Mucosa of descending colon (tissue), 3 donors: ENCODE data around the gene LAMP5. TPM values are rescaled to one million over a fixed set of nuclear protein-coding genes. Genes with fewer than 3 reads are reported as not detected.

Experiments
- ATAC-seq: fragments of 200-7000 bp; cut with Tn5 transposase; one replicate; pipeline ENCODE4 v1.9.1; 2020; ENCODE audit warnings: mild to moderate bottlenecking, moderate library complexity
- DNase-seq, 3 donors: peaks; one replicate each; pipeline ENCODE4 v3.0.0-alpha.2; 2020
- H3K36me3 ChIP-seq: fragments of 200-600 bp; one replicate; pipeline ENCODE4 v1.8.0; 2021; ENCODE audit warnings: low read depth, mild to moderate bottlenecking
- H3K4me1 ChIP-seq: fragments of 200-600 bp; one replicate; pipeline ENCODE4 v1.8.0; 2021; ENCODE audit warnings: low read depth, mild to moderate bottlenecking
- H3K4me3 ChIP-seq: fragments of 200-600 bp; one replicate; pipeline ENCODE4 v1.8.0; 2021; ENCODE audit warnings: mild to moderate bottlenecking
- H3K9me3 ChIP-seq: fragments of 200-600 bp; one replicate; pipeline ENCODE4 v1.8.0; 2021; ENCODE audit warnings: mild to moderate bottlenecking
- CTCF ChIP-seq: fragments of 200-600 bp; IDR thresholded peaks from one replicate; pipeline ENCODE4 v1.8.0; 2022; ENCODE audit warnings: antibody characterized with exemption, mild to moderate bottlenecking
- intact Hi-C, 2 donors: fragments of 100-400 bp; cut with DNase I in 1 of 2; cut with micrococcal nuclease in 1 of 2; formaldehyde crosslinking; loops; one replicate each; pipeline versions ENCODE4 v1.11.0 to v1.11.1; 2022; cut with DNase I, micrococcal nuclease
- total RNA-seq, 3 donors: library from RNA; stranded (reverse); fragmentation: NEBNext Ultra II Directional in 2 of 3; extraction: Animal tissue kit (Norgen Biotek cat#: 25700) in 2 of 3; gene quantifications; one replicate each; pipeline versions ENCODE4 v1.2.1 to v1.2.4, GENCODE V29; 2021 to 2023
- donor health status: DM: no; HTN: no; CAD: no; lungs with moderate emphysema.
- donor health status: DM: no; HTN: no; CAD: no.
- donor health status: DM: no; HTN: yes; CAD: no.

Gene LAMP5
- total RNA-seq, 3 donors from 2014 or later: 0.31 to 0.51 TPM; not detected in 1

- ATAC-seq (no peak), DNase-seq (no peak)
- Histone ChIP-seq H3K36me3 (no peaks in the 10 kb centered on the region), H3K9me3 (no peaks in the 10 kb centered on the region), H3K4me3 (no peak overlapping the region), H3K4me1 (no peaks in the 10 kb centered on the region)
- TF ChIP-seq CTCF: no peak
- intact Hi-C loops: no loop called here
These were observed 6.7 kb upstream of the LAMP5 start for GRCh38 chr20:9507544-9508239.

GRCh38 chr20:9508240-9508661, 6.1 kb upstream of the LAMP5 start:
- ATAC-seq: no peak
- DNase-seq: no peak
- Histone ChIP-seq H3K36me3 (no peaks in the 10 kb centered on the region), H3K4me1 (no peaks in the 10 kb centered on the region), H3K4me3 (no peak overlapping the region), H3K9me3 (no peaks in the 10 kb centered on the region)
- intact Hi-C loops: no loop called here
- TF ChIP-seq CTCF: no peak

DNA sequence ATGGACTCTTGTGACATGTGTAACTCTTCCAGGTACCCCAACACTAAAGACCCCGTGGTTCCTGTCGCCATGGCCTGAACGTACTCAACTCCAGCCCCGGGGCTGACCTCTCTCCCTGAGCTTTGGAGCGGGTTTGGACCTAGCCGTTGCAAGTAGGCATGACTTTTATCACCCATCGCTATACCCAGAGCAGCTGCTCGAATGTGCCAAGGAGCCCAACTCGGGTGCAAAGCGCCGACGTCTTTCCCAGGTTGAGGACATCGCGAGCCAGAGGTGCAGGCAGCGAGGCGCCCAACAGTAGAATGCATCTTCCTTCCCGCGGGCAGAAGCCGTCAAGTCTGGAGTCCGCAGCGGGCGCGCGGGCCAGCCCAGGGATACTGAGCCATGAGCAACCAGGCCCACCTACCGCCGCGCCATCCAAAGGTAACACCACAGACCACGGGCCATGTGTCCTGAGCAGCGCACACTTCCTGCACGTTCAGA, 5.7 kb upstream of the LAMP5 start:
- intact Hi-C loops: no loop called here
- Histone ChIP-seq H3K9me3 (no peaks in the 10 kb centered on the region), H3K4me3 (no peak overlapping the region), H3K4me1 (no peaks in the 10 kb centered on the region), H3K36me3 (no peaks in the 10 kb centered on the region)
- no peak for TF ChIP-seq CTCF
- DNase-seq (no peak), ATAC-seq (no peak)

- ATAC-seq (no peak), DNase-seq (no peak)
- no peaks in the 10 kb centered on the region for H3K4me1 ChIP-seq
- intact Hi-C loops: no loop called here
- no peaks in the 10 kb centered on the region for H3K36me3 ChIP-seq
- H3K9me3 ChIP-seq: no peaks in the 10 kb centered on the region
- no peak for TF ChIP-seq CTCF
- no peak overlapping the region for H3K4me3 ChIP-seq
These were observed 5.1 kb upstream of the LAMP5 start for GRCh38 chr20:9509246-9509645.

GRCh38 chr20:9510911-9511310, 3.5 kb upstream of the LAMP5 start:
- ATAC-seq (no peak), DNase-seq (no peak)
- no peak for TF ChIP-seq CTCF
- Histone ChIP-seq H3K36me3 (no peaks in the 10 kb centered on the region), H3K4me3 (no peak overlapping the region), H3K4me1 (peaks cover 3% of the 10 kb centered on the region), H3K9me3 (no peaks in the 10 kb centered on the region)
- intact Hi-C loops: no loop called here
